GM18511 (cell line): ENCODE measurements around the gene CLDN9.

Experiments used
- ATAC-seq: cut with Tn5 transposase; IDR thresholded peaks from one replicate; pipeline ENCODE4 v1.9.1; 2021; ENCODE audit warnings: mild to moderate bottlenecking, moderate library complexity; ENCODE audit not compliant: unreplicated experiment

Gene CLDN9

DNA sequence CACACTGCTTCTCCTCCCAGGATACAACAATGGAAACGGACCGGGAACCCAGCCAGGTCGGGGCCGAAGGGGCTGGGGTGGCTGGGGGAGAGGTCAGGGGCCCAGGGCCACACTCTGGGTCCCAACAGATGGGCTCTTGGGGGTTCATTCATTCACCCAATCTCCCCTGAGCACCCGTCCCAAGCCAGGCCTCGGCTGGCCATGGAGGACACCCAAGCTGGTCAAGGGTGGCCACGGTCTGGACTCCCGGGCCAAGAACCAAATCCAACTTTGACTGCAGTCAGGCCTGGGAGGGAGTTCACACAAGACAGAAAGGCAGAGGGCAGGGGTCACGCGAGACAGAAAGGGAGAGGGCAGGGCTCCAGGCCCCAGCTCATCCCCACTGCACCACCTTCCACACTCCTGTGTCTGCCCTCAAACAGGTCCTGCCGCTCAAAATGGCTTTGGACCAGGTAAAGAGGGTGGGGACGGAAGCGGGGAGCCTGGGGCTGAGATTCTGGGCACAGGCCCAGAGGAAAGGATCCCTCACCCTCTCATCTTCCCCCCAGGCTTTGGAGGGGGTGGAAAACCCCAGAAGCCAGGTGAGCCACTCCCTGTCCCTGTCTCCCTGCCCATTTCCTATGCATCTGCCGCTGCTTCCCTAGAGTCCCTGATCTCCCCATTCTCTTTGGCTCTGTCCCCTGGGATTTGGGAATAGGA, 20.2 kb upstream of the CLDN9 start:
- no peak for ATAC-seq

DNA sequence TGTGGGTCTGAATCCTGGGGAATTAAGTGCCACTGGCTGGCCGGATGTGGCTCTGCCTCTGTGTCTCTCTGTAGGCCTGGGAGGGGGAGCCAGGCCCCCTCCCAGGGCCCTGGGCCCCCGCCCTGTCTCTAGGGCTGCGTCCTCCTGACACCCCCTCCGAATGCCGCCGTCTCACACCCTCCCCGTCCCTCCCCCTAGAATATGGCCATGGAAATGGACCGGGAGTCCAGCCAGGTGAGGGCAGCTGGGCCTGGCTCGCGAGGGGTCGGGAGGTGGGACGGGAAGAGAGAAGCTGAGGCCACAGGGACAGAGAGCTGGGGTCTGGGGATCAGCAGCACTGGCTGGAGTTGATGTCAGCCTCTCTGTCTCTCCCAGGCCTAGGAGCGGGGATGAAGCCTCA, 16.4 kb upstream of the CLDN9 start:
- ATAC-seq = no peak

DNA sequence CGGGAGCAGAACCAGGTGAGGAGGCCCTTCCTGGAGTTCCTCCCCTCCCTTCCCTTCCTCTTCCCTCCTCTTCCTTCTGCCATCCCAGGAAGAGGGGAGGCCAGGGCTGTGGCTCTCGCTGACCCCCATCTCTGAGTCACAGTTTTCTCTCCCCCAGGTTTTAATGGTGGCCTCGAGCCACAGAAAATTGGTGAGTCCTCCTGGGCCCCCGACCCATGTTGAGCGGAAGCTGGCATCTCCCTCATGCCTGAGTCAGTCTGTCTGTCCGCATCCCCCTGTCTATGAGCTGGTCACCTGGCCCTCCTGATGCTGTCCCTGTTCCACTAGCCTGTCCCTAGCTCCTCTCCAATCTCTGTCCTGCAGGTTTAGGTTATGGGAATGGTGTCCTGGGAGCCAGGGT, 12.8 kb upstream of the CLDN9 start:
- no peak for ATAC-seq

DNA sequence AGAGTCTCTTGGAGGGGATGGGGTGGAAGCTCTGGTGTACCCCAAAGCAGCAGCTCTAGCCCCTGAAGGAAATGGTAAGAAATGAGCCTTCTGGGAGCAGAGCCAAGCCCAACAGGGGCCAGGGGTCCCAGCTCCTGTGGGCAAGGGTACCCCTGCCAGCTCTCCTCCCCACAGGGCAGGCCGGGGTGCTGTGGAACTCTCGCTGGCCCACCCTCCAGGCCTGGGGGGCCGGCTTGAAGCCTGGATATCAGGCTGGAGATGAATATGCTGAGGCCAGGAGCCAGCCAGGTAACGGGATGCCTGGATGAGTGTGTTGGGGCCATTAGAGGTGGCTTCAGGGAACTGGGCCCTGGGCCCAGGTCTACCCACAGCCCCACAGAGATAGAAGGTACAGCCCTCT, 12.2 kb upstream of the CLDN9 start:
- no peak for ATAC-seq

DNA sequence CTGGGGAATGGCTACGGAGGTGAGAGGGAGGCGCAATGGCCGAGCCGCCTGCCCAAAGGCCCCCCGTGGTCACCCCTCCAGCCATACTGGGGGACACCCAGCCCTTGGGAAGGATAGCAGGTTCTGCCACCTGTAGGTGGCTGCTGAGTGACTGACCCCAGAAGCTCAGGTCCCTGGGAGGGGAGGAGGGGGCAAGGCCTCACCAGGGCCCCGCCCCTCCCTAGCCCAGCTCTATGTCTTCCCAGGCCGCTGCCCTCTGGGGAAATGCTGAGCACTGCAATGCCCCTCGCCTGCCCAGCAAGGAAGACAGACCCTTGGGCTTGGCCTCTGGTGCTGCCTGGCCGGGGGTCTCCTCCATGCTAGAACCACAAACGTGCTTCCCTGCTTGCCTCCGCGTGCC, 11.4 kb upstream of the CLDN9 start:
- no peak for ATAC-seq

DNA sequence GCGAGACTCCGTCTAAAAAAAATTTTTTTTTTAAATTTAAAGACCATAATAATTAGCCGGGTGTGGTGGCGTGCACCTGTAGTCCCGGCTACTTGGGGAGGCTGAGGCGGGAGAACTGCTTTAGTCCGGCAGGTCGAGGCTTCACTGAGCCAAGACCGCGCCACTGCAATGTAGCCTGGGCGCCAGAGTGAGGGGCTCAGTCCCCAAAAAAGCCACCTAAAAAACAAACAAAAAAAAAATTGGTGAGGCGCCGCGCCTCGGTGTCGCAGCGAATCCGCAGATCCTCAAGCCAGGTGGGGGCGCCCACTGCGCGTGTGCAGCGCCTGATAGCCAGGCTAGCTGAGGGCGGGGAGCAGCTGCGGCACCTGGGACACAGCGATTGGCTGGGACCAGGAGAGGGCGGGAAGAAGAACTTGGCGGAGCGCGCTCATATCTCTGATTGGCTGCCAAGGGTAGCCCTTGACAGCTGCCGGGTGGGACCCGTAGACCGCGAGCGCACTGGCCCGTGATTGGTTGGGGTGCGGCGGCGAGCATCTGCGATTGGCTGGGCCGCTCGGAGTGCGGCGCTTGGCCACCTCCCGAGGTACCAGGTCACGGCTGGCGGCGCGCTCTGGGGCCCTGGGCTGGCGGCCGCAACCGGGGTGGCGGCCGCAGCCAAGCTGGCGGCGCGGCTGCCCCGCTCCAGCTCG, 9.0 kb upstream of the CLDN9 start:
- ATAC-seq = peak; percentile 95

DNA sequence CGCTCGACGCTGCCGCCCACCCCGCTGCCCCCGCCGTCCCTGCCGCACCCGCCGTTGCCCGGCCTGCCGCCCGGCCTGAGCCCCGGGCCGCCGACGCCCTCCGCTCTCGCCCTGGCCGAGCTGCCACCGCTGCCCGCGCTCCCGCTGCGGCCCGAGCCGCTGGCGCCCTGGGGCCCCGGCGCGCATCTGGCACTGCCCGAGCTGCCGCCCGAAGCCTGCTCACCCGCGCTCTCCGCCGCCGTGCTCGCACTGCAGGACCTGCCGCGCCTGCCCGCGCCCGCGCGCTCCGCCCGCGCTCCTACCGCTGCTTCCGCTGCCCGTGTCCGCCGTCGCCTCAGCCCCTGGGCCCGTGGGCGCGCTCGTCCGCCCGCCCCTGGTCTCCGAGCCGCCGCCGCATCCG, 8.4 kb upstream of the CLDN9 start:
- peak; percentile 19 for ATAC-seq

DNA sequence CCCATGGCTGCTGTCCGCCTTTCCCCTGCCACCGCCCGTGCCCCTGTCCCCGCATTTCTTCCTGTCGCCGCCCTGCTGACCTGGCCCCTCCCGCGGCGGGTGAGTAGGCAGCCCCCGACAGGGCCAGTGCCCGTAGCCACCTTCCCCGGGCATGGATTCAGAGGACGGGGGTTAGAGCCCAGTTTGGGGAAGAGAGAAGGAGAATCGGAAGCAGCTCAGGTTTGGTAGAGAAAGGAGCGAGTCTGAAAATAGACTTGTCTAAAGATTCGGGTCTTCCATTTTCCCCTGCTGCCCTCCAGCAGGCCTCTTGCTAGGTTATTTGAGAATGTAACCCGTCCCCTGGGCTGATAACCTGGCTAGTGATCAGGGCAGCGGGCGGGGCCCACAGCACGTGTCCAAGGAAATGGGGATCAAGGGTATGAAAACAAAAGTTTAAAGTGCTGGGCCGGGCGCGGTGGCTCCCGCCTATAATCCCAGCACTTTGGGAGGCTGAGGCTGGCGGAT, 7.9 kb upstream of the CLDN9 start:
- no peak for ATAC-seq

DNA sequence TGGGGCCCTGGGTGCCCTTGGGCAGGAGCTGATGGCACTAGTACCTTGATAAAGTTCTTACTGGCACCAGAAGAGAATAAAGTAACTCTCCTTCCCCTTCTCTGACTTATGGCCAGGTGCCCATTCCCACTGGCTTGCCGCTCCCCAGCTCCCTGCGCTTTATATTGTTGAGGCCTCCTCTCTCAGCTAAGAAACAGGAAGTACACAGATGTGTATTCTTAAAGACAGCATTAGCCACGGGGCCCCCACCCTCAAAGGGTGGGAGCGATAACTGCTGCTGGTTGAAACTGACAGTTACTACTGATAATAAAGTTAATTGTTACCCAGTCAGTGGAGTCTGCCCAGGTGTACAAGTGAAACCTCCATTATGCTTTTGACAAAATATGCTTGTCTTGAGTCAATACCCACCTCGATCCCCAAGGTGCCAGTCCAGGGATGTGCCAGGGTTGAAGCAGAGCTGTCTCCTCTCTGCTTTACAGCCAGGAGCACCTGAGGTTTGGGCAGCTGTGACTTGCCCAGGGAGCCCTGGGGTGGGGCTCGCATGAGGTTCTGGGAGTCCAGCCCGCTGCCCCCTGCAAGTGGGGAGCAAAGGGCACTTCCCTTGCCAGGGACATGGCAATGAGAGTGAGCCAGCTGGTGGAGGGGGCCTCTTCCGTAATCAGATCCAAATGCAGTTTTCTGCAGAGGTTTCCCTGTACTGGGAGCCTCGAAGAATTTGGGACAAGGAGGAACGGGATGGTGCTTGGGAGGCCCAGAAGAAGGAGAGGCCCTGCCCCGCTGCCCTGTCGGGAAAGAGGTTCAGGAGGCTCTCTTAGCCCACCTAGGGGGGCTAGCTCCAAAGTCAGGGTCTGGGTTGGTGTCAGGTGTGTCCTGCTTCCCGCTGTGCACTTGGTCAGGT, 5.4 kb upstream of the CLDN9 start:
- no peak for ATAC-seq

DNA sequence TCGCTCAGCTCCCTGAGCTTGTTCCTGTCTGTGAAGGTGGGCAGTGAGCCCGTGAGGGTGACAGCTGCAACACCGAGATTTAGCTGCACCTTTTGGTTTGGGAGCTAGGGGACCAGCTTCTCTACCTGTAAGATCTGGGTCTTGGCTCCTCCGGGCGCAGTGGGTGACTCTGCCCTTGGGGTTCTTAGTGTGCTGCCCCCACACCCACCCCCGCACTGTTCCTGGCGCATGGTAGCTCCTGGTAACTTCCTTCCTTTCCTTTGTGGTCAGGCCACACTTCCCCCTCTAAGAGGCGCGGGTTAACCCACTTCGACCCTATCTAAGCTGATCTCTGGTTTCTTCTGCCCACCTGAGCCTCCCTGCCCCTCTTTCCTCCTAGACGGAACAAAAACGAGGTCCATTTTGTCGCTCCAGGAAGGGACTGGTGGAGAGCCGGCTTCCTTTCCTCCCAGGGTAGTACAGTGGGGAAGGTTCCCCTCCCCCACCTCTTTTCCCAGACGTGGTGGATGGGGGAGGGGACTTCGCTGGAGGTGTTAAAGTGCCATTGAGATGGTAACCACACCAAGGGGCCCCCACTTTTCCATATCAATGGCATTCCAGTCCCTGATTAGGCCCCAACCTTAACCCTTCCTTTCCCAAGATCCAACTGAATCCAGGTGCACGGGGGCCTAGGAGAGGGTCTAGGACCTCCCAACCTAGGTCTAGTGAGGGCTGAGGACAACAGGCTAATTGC, 4.6 kb upstream of the CLDN9 start:
- no peak for ATAC-seq

DNA sequence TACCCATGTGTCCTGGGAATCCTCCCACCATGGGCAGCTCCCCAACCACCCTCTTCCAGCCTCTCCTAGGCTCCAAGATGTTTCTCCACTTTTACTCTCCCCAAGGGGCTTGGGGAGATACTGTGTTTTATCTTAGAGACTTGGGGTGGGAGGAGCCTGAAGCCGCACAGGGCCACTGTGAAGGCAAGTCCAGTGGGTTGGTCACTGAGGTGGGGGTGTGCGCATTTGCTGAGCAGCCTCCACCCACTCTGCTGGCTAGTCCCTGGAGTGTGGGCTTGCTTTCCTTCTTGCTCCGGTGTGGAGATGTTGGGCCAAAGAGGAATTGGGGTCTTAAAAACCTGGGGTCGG, 4.1 kb upstream of the CLDN9 start:
- no peak for ATAC-seq

DNA sequence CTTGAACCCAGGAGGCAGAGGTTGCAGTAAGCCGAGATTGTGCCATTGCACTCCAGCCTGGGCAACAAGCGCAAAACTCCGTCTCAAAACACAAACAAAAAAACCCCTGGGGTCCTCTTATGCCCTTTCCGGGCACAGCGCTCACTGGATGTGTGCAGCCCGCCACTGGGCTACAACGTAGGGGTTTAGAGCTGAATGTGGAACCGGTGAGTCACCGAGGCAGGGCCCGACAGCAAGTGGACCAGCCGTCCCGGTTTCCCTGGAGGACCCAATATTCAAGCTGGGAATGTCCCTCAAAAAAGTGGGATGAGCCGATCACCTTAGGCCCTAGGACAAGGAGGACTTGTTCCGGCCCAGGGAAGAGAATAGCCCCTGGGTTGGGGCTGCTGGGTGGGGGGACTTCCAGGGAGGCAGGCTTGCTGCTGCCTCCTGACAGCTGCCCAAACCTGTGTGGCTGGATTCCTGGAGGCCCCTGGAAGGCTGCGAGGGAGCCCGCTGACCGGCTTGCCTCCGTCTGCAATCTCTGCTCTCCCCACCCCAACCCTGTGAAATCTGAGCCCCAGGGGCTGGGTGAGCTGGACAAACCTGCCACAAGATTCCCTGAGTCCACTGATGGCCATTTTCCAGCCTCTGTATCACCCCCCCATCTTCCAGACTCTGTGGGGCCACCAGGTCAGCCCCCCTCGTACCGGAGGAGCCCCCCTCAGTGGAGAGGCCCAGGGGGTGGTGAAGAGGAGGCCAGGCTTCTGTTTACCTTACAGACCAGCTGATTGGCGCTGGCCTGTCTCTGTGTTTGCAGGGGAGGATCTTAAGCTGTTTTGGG, 2.9 kb upstream of the CLDN9 start:
- no peak for ATAC-seq

DNA sequence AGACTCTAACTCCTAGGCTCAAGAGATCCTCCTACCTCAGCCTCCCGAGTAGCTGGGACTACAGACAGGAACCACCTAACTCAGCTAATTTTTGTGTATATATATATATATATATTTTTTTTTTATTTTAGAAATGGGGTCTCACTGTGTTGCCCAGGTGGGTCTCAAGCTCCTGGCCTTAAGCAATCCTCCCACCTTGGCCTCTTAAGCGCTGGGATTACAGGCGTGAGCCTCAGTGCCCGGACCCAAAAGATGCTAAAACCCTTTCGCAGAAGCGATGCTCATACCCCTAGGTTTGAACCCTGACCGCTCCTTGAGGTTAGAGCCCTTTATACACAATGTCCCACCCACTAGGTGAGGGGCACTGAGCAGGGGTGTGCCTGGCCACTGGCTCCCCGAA, 2.2 kb upstream of the CLDN9 start:
- ATAC-seq = no peak

DNA sequence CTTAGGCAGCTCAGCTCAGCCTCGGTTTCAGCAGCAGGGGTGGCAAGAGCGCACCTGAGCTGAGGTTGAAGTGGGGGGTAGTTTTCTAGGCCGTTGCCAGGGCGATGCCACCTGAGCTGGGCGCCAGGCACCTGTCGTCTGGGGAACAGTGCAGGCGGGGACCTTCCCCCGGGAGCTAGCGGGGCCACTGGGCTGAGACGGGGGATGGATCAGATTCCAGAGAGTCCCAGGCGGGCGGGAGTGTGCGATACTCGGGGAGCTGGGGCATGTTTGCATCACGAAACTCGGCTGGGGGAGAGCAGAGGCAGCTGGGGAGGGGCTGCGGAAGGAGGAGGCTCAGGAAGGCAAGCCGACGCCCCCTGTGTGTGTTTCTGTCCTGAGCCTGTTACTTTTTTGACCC, 477 bp upstream of the CLDN9 start:
- ATAC-seq = no peak

DNA sequence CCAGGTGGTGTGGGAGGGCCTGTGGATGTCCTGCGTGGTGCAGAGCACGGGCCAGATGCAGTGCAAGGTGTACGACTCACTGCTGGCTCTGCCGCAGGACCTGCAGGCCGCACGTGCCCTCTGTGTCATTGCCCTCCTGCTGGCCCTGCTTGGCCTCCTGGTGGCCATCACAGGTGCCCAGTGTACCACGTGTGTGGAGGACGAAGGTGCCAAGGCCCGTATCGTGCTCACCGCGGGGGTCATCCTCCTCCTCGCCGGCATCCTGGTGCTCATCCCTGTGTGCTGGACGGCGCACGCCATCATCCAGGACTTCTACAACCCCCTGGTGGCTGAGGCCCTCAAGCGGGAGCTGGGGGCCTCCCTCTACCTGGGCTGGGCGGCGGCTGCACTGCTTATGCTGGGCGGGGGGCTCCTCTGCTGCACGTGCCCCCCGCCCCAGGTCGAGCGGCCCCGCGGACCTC, 798 bp downstream of the CLDN9 start:
- ATAC-seq = no peak

DNA sequence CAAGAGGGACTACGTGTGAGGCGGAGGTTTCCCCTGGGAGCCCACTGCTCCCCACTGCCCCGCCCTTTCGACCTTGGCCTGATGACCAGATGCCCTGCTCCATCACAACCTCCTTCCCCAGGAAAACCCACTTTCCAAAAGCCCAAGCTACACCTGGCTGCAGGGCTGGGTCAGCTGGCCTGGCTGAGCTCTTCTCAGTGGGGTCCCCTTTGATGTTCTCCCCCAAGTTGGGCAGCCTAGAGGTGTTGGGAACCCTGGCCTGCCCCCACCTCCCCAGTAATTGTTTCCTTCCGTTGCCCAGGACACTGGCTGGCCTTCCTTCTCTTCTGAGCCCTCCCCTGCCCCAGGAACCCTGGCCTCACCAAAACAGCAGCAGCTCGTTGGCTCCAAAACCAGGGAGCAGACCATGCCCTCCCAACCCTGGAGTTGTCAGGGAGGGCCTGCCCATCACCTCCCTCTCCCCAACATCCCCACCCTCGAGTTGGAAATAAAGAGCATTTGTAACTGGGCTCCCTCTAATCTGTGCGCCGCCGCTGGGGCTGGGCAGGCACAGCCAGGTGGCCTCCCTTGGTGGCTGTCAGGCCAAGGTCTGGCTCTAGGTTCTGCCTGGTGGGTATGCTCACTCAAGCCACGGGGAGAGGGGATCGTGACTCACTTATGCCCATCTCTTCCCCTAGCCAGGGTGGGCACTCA, 1.4 kb downstream of the CLDN9 start:
- no peak for ATAC-seq

DNA sequence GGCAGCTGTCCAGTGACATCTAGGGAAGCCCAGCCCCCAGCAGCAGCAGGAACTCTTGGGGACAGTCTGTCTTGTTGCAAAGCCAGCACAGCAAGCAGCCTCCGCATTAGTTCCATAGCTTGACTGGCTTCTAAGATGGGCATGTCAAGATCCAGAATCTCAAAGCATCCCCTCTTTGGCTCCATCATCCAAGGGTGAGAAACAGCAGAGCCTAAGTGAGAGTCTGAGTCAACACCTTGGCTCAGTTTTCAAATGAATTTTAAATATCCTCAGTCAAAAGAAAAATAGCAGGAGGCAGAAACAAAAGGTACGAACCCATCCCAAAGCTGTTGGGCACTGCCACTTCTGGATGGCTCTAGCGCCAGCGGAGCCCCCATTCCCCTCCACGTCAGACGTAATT, 2.2 kb downstream of the CLDN9 start:
- ATAC-seq = no peak

DNA sequence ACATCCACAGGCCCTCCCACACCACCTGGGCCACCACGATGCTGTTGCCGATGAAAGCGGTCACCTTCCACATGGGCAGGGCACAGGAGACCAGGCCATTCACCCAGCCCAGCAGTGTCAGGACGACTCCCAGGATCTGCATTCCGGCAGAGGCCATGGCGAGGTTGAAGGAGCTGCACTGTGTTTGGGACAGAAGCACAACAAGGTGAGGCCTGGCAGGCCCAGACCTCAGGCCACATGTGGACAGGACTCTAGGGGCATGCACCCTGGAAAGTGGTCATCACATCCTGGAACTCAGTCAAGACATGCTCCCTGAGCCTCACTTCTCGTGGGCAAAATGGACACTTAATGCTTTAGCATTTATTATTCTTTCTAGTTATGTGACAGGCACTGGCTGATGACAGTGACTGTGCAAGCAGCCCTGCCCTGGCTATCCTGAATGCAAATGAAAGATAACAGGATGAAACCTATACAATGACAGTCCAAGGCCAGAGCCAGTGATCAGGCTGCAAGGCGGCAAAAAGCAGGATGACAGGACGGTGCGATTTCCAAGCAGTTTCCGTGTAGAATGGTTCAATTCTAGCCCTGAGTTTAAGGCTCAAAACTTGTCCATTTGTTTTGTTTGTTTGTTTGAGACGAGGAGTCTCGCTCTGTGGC, 3.3 kb downstream of the CLDN9 start:
- no peak for ATAC-seq

DNA sequence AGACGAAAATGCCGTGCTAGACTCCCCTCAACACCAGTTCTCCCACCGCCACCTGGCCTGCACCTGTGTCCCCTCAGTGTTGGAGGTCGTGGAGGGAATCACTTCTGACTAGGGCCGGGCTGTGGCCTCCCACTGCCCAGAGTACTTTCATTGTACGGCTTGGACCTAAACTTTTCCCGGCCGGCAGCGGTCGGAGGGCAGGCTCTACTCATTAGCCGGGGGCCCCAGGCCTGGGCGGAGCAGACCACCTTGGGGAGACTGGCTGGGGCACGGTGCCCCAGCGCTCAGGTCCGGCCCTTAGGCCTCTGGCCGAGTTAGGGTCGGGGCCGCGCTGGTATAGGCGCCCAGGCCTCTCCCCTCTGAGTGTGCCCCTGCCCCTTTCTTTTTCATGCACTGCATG, 4.6 kb downstream of the CLDN9 start:
- ATAC-seq = no peak
